ENCODE results near the gene RAPGEFL1. TPM values are rescaled to one million over a fixed set of nuclear protein-coding genes. Genes with fewer than 3 reads are reported as not detected.
"Not testable (repeated sequence)": the region's sequence is repeated elsewhere in the genome, so short reads cannot be mapped to it uniquely, and the experiment has no call there.

RAPGEFL1 gene
- total RNA-seq, 5 donors from 2014 or later (not counting 1 experiment from before 2014, with no cell fraction given) = 4.6 to 10.0 (median 6.2) TPM

DNA sequence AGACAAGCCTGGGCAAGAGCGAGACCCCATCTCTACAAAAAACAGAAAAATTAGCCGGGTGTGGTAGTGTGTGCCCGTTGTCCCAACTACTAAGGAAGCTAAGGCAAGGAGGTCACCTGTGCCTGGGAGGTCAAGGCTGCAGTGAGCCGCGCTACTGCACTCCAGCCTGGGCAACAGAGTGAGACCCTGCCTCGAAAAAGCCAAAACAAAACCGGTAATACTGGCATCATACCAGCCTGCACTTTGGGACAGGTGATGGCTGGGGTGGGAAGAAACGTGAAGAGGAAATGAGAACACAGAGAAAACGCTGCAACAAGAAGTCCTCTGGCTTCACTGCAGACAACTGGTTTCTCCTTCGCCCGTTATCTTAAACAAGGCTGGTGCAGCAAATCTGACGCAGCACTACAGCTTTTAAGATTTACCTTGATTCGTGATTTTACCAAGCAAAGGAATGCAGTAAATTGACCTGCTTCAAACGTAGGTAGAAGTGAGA, 37.7 kb upstream of the RAPGEFL1 start:
- WGBS (ENCODE audit: insufficient coverage) = 0% methylated on average over 7 of the region's 14 CpGs
- peaks cover 37% of the 10 kb centered on the region for H3K36me3 Mint-ChIP-seq
- Histone ChIP-seq H3K36me3 (ENCODE audit: control insufficient read depth in 2 of 2, extremely low read depth in 1 of 2, insufficient read depth in 1 of 2, low read length in 1 of 2) (peaks cover 9 to 49% of the 10 kb centered on the region in 2 donors), H3K4me1 (ENCODE audit: control insufficient read depth in 1 of 2, extremely low read depth in 1 of 2, insufficient read depth in 2 of 2, low read length in 2 of 2) (peaks cover 12 to 35% of the 10 kb centered on the region in 2 experiments), H3K27ac (ENCODE audit: low read length) (peak overlapping the region; percentile 94), H3K27me3 (replicated peaks in 1 of 2; ENCODE audit: control insufficient read depth in 2 of 2, extremely low read depth in 1 of 2, insufficient read depth in 2 of 2, low read length in 1 of 2) (no peaks in the 10 kb centered on the region), H3K9me3 (no peaks in the 10 kb centered on the region), H3K4me3 (ENCODE audit: control insufficient read depth in 1 of 2, extremely low read depth in 1 of 2, low read length in 1 of 2) (peak overlapping the region; percentile 60 to 78)
- ChIA-PET CTCF (interaction anchor here (0.5 to 4.3 kb wide), 8 partner anchors 10 to 1980 kb away, joined by 3 to 36 read pairs (median 4); partner anchors contain the start of genes MSL1 (in 1 of the 2) and WIPF2 (in 1 of the 2)), POLR2A (interaction anchor here (0.6 to 1.5 kb wide), 8 partner anchors 16 to 123 kb away, joined by 3 to 8 read pairs (median 4); no protein-coding TSS in a partner anchor)
- peak overlapping the region; percentile 89 to 92 (median 89) for H3K4me3 Mint-ChIP-seq
- peak overlapping the region; percentile 96 to 98 for H3K27ac Mint-ChIP-seq
- peaks cover 30 to 44% (median 41%) of the 10 kb centered on the region in 3 donors for H3K4me1 Mint-ChIP-seq
- DNase-seq = peak in 1 of 35 experiments; percentile 15
- H3K9me3 Mint-ChIP-seq = no peaks in the 10 kb centered on the region
- no peaks in the 10 kb centered on the region for H3K27me3 Mint-ChIP-seq
- peak in 3 of 4 experiments; percentile 5 to 6 (median 5) for ATAC-seq (replicated peaks in 1 of 4)

DNA sequence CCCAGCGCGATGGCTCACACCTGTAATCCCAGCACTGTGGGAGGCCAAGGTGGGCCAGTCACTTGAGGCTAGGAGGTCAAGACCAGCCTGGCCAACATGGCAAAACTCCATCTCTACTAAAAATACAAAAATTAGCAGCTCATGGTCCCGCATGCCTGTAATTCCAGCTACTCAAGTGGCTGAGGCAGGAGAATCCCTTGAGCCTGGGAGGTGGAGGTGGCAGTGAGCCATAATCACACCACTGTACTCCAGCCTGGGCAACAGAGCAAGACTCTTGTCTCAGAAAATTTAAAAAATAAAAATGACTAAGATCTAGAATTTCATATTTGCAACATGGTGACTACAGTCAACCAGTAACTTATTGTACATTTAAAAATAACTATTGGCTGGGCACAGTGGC, 34.1 kb upstream of the RAPGEFL1 start:
- Mint-ChIP-seq H3K36me3 (peaks cover 24% of the 10 kb centered on the region), H3K4me1 (peaks cover 52 to 59% (median 53%) of the 10 kb centered on the region in 3 donors)
- H3K4me3 Mint-ChIP-seq; DNase-seq; H3K27ac ChIP-seq (ENCODE audit: low read length); H3K9me3 Mint-ChIP-seq; H3K4me3 ChIP-seq (ENCODE audit: control insufficient read depth in 1 of 2, extremely low read depth in 1 of 2, low read length in 1 of 2); CTCF ChIA-PET; ATAC-seq (replicated peaks in 1 of 4); H3K27ac Mint-ChIP-seq; H3K27me3 ChIP-seq (replicated peaks in 1 of 2; ENCODE audit: control insufficient read depth in 2 of 2, extremely low read depth in 1 of 2, insufficient read depth in 2 of 2, low read length in 1 of 2); H3K9me3 ChIP-seq; H3K27me3 Mint-ChIP-seq: not testable (repeated sequence)
- no CpG with 5 or more reads among the region's 3 CpGs for WGBS (ENCODE audit: insufficient coverage)
- POLR2A ChIA-PET = interaction anchor here in 1 of 2 donors (0.6 to 0.7 kb wide), 3 partner anchors 13 to 26 kb away, joined by 3 to 4 read pairs (median 3); no protein-coding TSS in a partner anchor
- Histone ChIP-seq H3K4me1 (ENCODE audit: control insufficient read depth in 1 of 2, extremely low read depth in 1 of 2, insufficient read depth in 2 of 2, low read length in 2 of 2) (peaks cover 12 to 44% of the 10 kb centered on the region in 2 experiments), H3K36me3 (ENCODE audit: control insufficient read depth in 2 of 2, extremely low read depth in 1 of 2, insufficient read depth in 1 of 2, low read length in 1 of 2) (peaks cover 2 to 44% of the 10 kb centered on the region in 2 donors)

DNA sequence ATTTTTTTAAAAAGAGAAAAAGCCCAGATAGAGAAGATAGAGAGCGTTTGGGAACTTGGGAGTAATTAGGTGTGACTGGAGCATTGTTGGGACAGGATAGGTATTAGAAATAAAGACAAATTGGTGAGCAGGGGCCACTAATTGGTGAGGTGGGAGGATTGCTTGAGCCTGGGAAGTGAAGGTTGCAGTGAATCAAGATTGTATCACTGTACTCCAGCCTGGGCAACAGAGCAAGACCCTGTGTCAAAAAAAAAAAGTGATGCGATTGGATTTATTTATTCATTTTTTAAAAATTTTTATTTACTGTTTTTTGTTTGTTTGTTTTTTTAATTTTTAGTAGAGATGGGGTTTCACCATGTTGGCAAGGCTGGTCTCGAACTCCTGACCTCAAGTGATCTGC, 31.8 kb upstream of the RAPGEFL1 start:
- H3K4me1 ChIP-seq (ENCODE audit: control insufficient read depth in 1 of 2, extremely low read depth in 1 of 2, insufficient read depth in 2 of 2, low read length in 2 of 2) = peaks cover 8 to 28% of the 10 kb centered on the region in 2 experiments
- Mint-ChIP-seq H3K36me3 (peaks cover 43% of the 10 kb centered on the region), H3K4me1 (peaks cover 57 to 69% (median 62%) of the 10 kb centered on the region in 3 donors), H3K4me3 (no peak overlapping the region), H3K27me3 (no peaks in the 10 kb centered on the region), H3K9me3 (no peaks in the 10 kb centered on the region), H3K27ac (no peak overlapping the region)
- no peaks in the 10 kb centered on the region for H3K27me3 ChIP-seq (replicated peaks in 1 of 2; ENCODE audit: control insufficient read depth in 2 of 2, extremely low read depth in 1 of 2, insufficient read depth in 2 of 2, low read length in 1 of 2)
- ATAC-seq (replicated peaks in 1 of 4) (no peak), DNase-seq (no peak)
- ChIA-PET CTCF (no interaction called here), POLR2A (no interaction called here)
- H3K4me3 ChIP-seq (ENCODE audit: control insufficient read depth in 1 of 2, extremely low read depth in 1 of 2, low read length in 1 of 2) = no peak overlapping the region
- no peaks in the 10 kb centered on the region for H3K9me3 ChIP-seq
- peaks cover 5 to 66% of the 10 kb centered on the region in 2 donors for H3K36me3 ChIP-seq (ENCODE audit: control insufficient read depth in 2 of 2, extremely low read depth in 1 of 2, insufficient read depth in 1 of 2, low read length in 1 of 2)
- H3K27ac ChIP-seq (ENCODE audit: low read length) = no peak overlapping the region
- 90% methylated on average over 1 of the region's 3 CpGs for WGBS (ENCODE audit: insufficient coverage)

DNA sequence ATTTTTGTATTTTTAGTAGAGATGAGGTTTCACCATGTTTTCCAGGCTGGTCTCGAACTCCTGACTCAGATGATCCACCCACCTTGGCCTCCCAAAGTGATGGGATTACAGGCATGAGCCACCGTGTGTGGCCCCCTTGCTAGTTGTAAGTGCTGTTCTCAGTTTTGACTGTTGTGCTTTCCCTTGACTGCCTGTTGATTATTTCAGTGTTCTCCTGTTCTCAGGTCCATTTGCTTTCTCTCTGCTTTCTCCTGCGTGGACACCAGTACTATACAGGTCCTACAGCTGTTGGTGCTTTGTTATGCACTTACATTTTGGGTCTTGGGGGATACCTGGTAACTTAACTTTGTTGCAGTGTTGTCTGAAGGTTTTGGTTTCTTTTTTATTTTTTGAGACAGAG, 28.7 kb upstream of the RAPGEFL1 start:
- Mint-ChIP-seq H3K4me1 (peaks cover 53 to 64% (median 58%) of the 10 kb centered on the region in 3 donors), H3K27ac (peak overlapping the region; percentile 2 to 44), H3K36me3 (peaks cover 40% of the 10 kb centered on the region)

DNA sequence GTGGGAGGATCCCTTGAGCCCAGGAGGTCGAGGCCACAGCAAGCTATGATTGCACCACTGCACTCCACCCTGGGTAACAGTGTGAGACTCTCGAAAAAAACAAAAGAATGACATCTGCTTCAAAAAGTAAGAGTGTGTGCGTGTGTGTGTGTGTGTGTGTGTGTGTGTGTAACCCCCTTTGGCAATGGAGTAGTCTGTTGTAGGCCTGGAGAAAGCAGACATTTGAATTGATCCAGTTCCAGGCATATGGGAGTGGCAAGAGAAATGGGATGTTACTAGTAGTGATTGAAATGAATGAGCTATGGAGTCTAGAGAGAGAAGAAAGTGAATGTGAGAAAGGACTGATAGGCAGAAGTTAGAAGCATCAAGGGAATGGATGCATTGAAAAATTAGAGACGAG, 27.0 kb upstream of the RAPGEFL1 start:
- ATAC-seq (replicated peaks in 1 of 4) = no peak
- POLR2A ChIA-PET = interaction anchor here in 1 of 2 donors (0.6 kb wide), 2 partner anchors 27 to 105 kb away, joined by 3 read pairs; no protein-coding TSS in a partner anchor
- Histone ChIP-seq H3K36me3 (ENCODE audit: control insufficient read depth in 2 of 2, extremely low read depth in 1 of 2, insufficient read depth in 1 of 2, low read length in 1 of 2) (peaks cover 7 to 76% of the 10 kb centered on the region in 2 donors), H3K27ac (ENCODE audit: low read length) (no peak overlapping the region), H3K4me1 (ENCODE audit: control insufficient read depth in 1 of 2, extremely low read depth in 1 of 2, insufficient read depth in 2 of 2, low read length in 2 of 2) (peaks cover 0 to 12% of the 10 kb centered on the region in 2 experiments), H3K27me3 (replicated peaks in 1 of 2; ENCODE audit: control insufficient read depth in 2 of 2, extremely low read depth in 1 of 2, insufficient read depth in 2 of 2, low read length in 1 of 2) (no peaks in the 10 kb centered on the region), H3K9me3 (no peaks in the 10 kb centered on the region), H3K4me3 (ENCODE audit: control insufficient read depth in 1 of 2, extremely low read depth in 1 of 2, low read length in 1 of 2) (no peak overlapping the region)
- Mint-ChIP-seq H3K27ac (no peak overlapping the region), H3K9me3 (no peaks in the 10 kb centered on the region), H3K4me1 (peaks cover 61 to 70% (median 63%) of the 10 kb centered on the region in 3 donors), H3K27me3 (no peaks in the 10 kb centered on the region), H3K36me3 (peaks cover 43% of the 10 kb centered on the region), H3K4me3 (no peak overlapping the region)
- CTCF ChIA-PET = interaction anchor here (0.7 to 3.0 kb wide), 2 partner anchors 37 to 101 kb away, joined by 3 to 11 read pairs; no protein-coding TSS in a partner anchor
- WGBS (ENCODE audit: insufficient coverage) = 93% methylated on average over 3 of the region's 4 CpGs
- no peak for DNase-seq

More for the DNA sequence above, 28.7 kb upstream of the RAPGEFL1 start:
- CTCF ChIA-PET = interaction anchor here (0.7 kb wide), 2 partner anchors 62 to 302 kb away, joined by 3 read pairs; no protein-coding TSS in a partner anchor
- Mint-ChIP-seq H3K27me3 (no peaks in the 10 kb centered on the region), H3K9me3 (no peaks in the 10 kb centered on the region), H3K4me3 (no peak overlapping the region)
- H3K27me3 ChIP-seq (replicated peaks in 1 of 2; ENCODE audit: control insufficient read depth in 2 of 2, extremely low read depth in 1 of 2, insufficient read depth in 2 of 2, low read length in 1 of 2) = no peaks in the 10 kb centered on the region
- 86% methylated on average over 1 of the region's 3 CpGs for WGBS (ENCODE audit: insufficient coverage)
- POLR2A ChIA-PET = no interaction called here
- H3K9me3 ChIP-seq = no peaks in the 10 kb centered on the region
- H3K4me3 ChIP-seq (ENCODE audit: control insufficient read depth in 1 of 2, extremely low read depth in 1 of 2, low read length in 1 of 2) = no peak overlapping the region
- no peak for ATAC-seq (replicated peaks in 1 of 4)
- no peak for DNase-seq
- H3K36me3 ChIP-seq (ENCODE audit: control insufficient read depth in 2 of 2, extremely low read depth in 1 of 2, insufficient read depth in 1 of 2, low read length in 1 of 2) = peaks cover 3 to 67% of the 10 kb centered on the region in 2 donors
- H3K27ac ChIP-seq (ENCODE audit: low read length) = no peak overlapping the region
- H3K4me1 ChIP-seq (ENCODE audit: control insufficient read depth in 1 of 2, extremely low read depth in 1 of 2, insufficient read depth in 2 of 2, low read length in 2 of 2) = peaks cover 0 to 12% of the 10 kb centered on the region in 2 experiments

DNA sequence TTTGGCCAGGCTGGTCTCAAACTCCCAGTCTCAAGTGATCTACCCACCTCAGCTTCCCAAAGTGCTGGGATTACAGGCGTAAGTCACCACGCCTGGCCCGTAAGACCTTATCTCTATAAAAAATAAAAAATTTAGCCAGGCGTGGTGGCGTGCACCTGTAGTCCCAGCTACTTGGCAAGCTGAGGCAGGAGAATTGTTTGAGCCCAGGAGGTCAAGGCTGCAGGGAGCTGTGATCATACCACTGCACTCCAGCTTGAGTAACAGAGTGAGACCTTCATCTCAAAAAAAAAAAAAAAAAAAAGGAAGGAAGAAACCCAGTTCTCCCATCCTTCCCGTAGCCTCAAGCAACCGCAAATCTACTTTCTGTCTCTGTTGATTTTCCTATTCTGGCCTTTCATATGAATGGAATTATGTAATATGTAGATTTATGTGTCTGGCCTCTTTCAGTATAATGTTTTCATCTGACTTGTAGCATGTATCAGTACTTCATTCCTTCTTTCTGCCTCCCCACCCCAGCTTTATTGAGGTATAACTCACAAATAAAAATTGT, 25.8 kb upstream of the RAPGEFL1 start:
- no peaks in the 10 kb centered on the region for H3K9me3 Mint-ChIP-seq
- H3K4me3 ChIP-seq (ENCODE audit: control insufficient read depth in 1 of 2, extremely low read depth in 1 of 2, low read length in 1 of 2) = no peak overlapping the region
- POLR2A ChIA-PET = interaction anchor here (0.6 to 1.2 kb wide), 6 partner anchors 11 to 1815 kb away, joined by 3 to 6 read pairs (median 3); partner anchors contain the start of gene CASC3 (in 1 of the 2)
- H3K27ac Mint-ChIP-seq = peak overlapping the region; percentile 22 to 24
- H3K9me3 ChIP-seq = no peaks in the 10 kb centered on the region
- peaks cover 62 to 70% (median 63%) of the 10 kb centered on the region in 3 donors for H3K4me1 Mint-ChIP-seq
- no CpG with 5 or more reads among the region's 7 CpGs for WGBS (ENCODE audit: insufficient coverage)
- no peak for DNase-seq
- H3K36me3 Mint-ChIP-seq = peaks cover 46% of the 10 kb centered on the region
- H3K27me3 ChIP-seq (replicated peaks in 1 of 2; ENCODE audit: control insufficient read depth in 2 of 2, extremely low read depth in 1 of 2, insufficient read depth in 2 of 2, low read length in 1 of 2) = no peaks in the 10 kb centered on the region
- no peak for ATAC-seq (replicated peaks in 1 of 4)
- H3K36me3 ChIP-seq (ENCODE audit: control insufficient read depth in 2 of 2, extremely low read depth in 1 of 2, insufficient read depth in 1 of 2, low read length in 1 of 2) = peaks cover 7 to 75% of the 10 kb centered on the region in 2 donors
- H3K27ac ChIP-seq (ENCODE audit: low read length) = no peak overlapping the region
- H3K4me3 Mint-ChIP-seq = no peak overlapping the region
- no peaks in the 10 kb centered on the region for H3K27me3 Mint-ChIP-seq
- CTCF ChIA-PET = interaction anchor here in 1 of 2 donors (1.0 to 3.0 kb wide), 3 partner anchors 15 to 78 kb away, joined by 3 to 11 read pairs (median 3); no protein-coding TSS in a partner anchor
- H3K4me1 ChIP-seq (ENCODE audit: control insufficient read depth in 1 of 2, extremely low read depth in 1 of 2, insufficient read depth in 2 of 2, low read length in 2 of 2) = peaks cover 0 to 12% of the 10 kb centered on the region in 2 experiments
